ENCODE data around the gene ZKSCAN1.

GRCh38 chr7:99997545-99998137 is 17.8 kb upstream of the ZKSCAN1 start:
- TF ChIP-seq POLR2AphosphoS5 (IDR thresholded peaks at IDR 0.05) (peak; percentile 50), CTCF (IDR thresholded peaks at IDR 0.05) (peak in 3 of 4 experiments; percentile 50 to 58 (median 54)), POLR2A (IDR thresholded peaks at IDR 0.05) (peak; percentile 16 to 52)

Data from gastroesophageal sphincter (tissue), 3 donors.